Fibroblast of mammary gland (primary cell): Measurements from ENCODE around the gene GUCY1B1.
"Not testable (repeated sequence)": the region's sequence is repeated elsewhere in the genome, so short reads cannot be mapped to it uniquely, and the experiment has no call there.

ENCODE experiments used
- DNase-seq: peaks from one replicate; pipeline ENCODE4 v3.0.0-alpha.2; 2010; ENCODE audit warnings: low read depth
- H3K4me3 ChIP-seq: 2 replicates; pipeline ENCODE4 v1.5.1; 2011; ENCODE audit warnings: low read depth, mild to moderate bottlenecking, low read length, moderate library complexity; ENCODE audit not compliant: control insufficient read depth
- CTCF ChIP-seq: conservative IDR thresholded peaks from 2 replicates; pipeline ENCODE4 v1.5.1; 2011; ENCODE audit warnings: low read depth, low read length, inconsistent platforms; ENCODE audit not compliant: control insufficient read depth, insufficient read depth

Gene GUCY1B1

GRCh38 chr4:155787113-155787710, 28.4 kb downstream of the GUCY1B1 start:
- peak; percentile 99 for TF ChIP-seq CTCF
- peak; percentile 71 for DNase-seq
- H3K4me3 ChIP-seq: no peak overlapping the region

GRCh38 chr4:155789391-155789790, 30.6 kb downstream of the GUCY1B1 start:
- no peak overlapping the region for H3K4me3 ChIP-seq
- no peak for TF ChIP-seq CTCF
- no peak for DNase-seq

GRCh38 chr4:155789982-155790381, 31.2 kb downstream of the GUCY1B1 start:
- no peak for TF ChIP-seq CTCF
- DNase-seq: no peak
- no peak overlapping the region for H3K4me3 ChIP-seq

- DNase-seq: no peak
- TF ChIP-seq CTCF: no peak
- no peak overlapping the region for H3K4me3 ChIP-seq
Observed at GRCh38 chr4:155794589-155795236, 35.9 kb downstream of the GUCY1B1 start.

- peak; percentile 35 for DNase-seq
- TF ChIP-seq CTCF: peak; percentile 41
- H3K4me3 ChIP-seq: no peak overlapping the region
Observed at GRCh38 chr4:155795991-155796390, 37.2 kb downstream of the GUCY1B1 start.

- H3K4me3 ChIP-seq, DNase-seq: not testable (repeated sequence)
Observed at GRCh38 chr4:155797581-155797980, 38.8 kb downstream of the GUCY1B1 start.

GRCh38 chr4:155799116-155799793, 40.4 kb downstream of the GUCY1B1 start:
- no peak for TF ChIP-seq CTCF
- H3K4me3 ChIP-seq: no peak overlapping the region
- peak; percentile 47 for DNase-seq
